SW480 (cell line): ENCODE results near the gene DROSHA.
"Not testable (repeated sequence)": the region's sequence is repeated elsewhere in the genome, so short reads cannot be mapped to it uniquely, and the experiment has no call there.

Source experiments
- DNase-seq: peaks from one replicate; pipeline ENCODE4 v3.0.0-alpha.2; 2016; ENCODE audit warnings: low spot score

The DROSHA gene, protein sequence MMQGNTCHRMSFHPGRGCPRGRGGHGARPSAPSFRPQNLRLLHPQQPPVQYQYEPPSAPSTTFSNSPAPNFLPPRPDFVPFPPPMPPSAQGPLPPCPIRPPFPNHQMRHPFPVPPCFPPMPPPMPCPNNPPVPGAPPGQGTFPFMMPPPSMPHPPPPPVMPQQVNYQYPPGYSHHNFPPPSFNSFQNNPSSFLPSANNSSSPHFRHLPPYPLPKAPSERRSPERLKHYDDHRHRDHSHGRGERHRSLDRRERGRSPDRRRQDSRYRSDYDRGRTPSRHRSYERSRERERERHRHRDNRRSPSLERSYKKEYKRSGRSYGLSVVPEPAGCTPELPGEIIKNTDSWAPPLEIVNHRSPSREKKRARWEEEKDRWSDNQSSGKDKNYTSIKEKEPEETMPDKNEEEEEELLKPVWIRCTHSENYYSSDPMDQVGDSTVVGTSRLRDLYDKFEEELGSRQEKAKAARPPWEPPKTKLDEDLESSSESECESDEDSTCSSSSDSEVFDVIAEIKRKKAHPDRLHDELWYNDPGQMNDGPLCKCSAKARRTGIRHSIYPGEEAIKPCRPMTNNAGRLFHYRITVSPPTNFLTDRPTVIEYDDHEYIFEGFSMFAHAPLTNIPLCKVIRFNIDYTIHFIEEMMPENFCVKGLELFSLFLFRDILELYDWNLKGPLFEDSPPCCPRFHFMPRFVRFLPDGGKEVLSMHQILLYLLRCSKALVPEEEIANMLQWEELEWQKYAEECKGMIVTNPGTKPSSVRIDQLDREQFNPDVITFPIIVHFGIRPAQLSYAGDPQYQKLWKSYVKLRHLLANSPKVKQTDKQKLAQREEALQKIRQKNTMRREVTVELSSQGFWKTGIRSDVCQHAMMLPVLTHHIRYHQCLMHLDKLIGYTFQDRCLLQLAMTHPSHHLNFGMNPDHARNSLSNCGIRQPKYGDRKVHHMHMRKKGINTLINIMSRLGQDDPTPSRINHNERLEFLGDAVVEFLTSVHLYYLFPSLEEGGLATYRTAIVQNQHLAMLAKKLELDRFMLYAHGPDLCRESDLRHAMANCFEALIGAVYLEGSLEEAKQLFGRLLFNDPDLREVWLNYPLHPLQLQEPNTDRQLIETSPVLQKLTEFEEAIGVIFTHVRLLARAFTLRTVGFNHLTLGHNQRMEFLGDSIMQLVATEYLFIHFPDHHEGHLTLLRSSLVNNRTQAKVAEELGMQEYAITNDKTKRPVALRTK (N-terminal part only)

DNA sequence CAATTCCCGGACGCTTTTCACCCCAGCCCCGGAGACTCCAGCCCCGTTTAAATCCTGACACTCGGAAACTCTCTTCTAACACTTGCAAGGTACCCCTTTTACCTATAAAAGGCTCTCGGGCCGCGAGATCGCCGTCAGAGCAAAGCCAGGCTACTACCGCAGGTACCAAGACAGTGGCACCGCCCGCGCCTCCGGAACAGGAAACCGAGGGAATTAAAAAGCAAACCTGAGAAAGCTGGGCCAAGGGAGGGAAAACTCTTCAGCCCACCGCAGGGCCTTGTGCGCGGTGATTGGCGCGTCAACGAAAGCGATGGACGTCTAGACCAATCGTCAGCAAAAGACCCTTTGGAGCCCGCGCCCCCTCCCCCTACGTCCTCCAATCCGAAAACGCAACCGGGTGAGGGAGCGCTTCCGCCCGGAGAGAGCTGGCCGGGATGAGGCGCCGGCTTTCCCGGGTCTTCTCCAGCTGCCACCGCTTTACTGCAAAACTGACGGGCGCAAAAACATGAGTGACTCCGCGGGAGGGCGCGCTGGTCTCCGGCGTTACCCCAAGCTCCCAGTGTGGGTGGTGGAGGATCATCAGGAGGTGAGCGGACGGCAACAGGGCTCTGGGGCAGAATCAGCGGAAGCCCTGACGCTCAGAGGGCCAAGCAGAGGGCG, at the start of gene DROSHA, which contains the start of gene C5orf22:
Gene DROSHA, minus strand, starts transcription at position 206 of the 660 bp plus-strand sequence. CDS start 3,034 bp downstream, outside the sequence.
Gene C5orf22, plus strand, starts transcription at position 414 of the 660 bp plus-strand sequence. Its CDS starts 92 bp downstream, at position 506.
- peak; percentile 93 for DNase-seq

DNA sequence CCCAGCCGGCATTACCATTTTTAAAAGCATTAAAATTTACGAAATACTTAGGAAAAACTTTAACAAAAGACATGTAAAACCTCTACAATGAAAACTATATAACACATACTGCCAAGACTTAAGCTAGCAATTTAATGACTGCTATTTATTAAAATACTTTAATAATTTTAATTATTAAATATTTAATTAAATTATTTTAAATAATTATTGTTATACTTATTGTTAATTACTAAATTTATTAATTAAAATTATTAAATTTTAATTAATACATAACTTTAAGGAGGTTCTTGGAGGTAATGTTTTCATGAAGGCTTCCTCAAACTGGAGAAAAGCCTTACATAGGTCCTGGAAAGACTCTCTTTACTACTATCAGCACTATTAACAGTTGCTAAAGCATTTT, 47.7 kb upstream of the DROSHA start:
- DNase-seq: no peak

DNA sequence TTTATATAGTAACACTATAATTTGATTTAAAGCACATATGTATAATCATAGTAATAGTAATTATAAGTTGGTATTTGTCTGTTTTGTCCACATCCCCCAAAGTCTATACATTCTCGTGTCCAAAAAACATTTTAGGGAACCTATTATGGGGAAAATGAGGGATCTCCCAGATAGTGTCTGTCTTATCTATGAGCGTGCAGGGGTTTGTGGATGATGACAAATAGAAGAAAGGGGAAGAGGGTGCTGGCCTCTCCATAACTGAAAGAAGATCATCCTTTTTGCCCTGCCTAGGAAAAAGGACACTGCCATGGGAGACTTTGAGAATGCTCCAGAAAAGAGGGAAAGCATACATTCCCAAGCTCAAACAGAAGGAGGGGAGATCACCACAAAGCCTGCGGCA, 45.5 kb upstream of the DROSHA start:
- DNase-seq: no peak

DNA sequence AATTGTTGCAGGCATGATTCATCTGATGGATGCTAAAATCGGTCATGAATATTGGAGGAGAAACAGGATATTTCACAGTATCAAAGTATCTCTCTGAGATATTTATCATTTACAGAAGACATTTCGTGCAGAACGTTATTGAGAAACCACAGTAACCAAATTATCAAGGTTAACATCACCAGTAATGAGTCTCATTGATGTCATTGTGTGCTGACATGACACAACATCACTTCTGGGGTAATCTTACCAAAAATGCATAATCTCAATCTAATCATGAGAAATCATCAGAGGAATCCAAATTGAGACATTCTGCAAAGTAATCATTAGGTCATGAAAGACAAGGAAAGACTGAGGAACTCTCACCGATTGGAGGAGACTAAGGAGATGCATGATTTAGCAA, 42.9 kb upstream of the DROSHA start:
- DNase-seq: no peak

DNA sequence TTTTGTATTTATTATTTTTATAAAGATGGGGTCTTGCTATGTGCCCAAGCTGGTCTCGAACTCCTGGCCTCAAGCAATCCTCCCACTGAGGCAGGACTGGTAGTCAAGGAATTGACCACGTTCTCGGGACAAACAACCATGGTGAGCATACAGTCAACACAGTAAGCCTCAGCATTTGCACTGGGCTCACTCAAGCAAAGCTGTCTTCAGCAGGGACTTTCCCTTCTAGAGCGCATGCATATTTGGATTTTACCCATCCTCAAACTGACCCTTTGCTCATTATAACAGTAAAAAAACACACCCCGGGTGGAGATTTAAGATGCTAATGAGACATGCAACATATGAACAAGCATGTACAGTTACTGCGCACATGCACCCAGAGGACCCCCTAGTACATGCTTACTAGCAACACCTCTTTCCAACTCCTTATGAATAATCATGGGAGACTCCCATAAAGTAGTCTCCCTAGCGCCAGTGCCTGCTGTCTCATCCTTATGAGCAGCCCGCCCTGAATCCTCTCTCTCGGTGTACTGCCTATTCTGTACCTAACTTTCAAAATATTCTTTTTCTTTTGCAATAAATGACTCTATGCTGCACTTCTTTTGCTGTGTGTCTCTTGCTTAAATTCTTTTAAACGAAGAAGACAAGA, 41.7 kb upstream of the DROSHA start:
- no peak for DNase-seq

DNA sequence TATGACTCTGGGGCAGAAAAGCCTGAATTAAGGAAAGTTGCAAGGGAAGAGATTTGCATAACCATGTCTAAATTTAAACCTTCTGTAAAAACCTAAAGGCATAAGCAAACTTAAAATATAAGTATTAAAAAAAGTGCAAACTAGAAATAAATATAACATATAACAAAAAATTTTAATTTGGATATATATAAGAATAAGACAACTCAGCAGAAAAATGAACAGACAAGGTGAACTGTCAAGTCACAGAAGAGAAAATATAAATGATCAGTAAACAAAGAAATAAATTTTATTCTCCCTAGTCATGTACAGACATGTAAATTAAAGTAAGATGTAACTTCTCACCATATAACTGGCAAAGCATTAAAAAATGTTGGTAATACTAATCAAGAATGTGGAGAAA, 37.2 kb upstream of the DROSHA start:
- DNase-seq: no peak

DNA sequence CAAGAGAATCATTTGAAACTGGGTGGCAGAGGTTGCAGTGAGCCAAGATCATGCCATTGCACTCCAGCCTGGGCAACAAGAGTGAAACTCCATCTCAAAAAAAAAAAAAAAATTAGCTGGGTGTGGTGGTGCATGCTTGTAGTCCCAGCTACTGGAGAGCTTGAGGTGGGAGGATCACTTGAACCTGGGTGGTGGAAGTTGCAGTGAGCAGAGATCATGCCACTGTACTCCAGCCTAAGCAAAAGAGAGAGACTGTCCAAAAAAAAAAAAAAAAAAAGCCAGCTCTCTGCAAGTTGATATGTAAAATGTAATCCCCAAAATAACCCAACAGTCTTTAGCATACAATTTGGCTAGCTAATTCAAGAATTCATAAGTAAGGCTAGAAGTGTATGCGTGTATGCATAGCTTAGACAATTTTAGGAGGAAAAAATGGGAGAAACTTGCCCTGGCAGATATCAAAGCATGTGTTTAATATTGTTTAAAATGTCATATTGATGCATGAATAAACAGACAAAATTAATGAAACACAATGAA, 36.5 kb upstream of the DROSHA start:
- DNase-seq: no peak

DNA sequence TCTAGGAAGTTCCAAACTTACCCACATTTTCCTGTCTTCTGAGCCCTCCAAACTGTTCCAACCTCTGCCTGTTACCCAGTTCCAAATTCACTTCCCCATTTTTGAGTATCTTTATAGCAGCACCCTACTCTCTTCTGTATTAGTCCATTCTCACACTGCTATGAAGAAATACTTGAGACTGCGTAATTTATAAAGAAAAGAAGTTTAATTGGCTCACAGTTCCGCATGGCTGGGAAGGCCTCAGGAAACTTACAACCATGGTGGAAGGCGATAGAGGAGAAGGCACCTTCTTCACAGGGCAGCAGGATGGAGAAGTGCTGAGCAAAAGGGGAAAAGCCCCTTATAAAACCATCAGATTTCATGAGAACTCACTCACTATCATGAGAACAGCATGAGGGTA, 34.5 kb upstream of the DROSHA start:
- not testable (repeated sequence) for DNase-seq

DNA sequence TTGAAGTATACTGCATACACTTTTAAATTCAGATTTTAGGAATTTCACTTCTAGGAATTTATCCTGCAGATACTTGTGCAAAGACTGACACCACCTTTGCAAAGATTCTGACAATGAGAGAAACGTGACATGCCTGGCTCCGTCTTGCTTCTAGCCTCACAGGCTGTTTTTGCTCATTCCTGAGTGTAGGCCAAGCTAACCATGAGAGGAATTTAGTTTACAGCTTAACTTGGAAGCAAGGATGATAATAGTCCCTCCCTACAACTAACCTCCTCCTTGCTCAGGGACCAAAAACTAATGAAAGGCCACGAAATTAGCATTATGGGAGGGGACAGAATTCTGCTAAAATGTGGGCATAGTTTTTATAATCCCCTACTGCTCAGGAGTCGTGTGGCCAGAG, 31.3 kb upstream of the DROSHA start:
- no peak for DNase-seq

DNA sequence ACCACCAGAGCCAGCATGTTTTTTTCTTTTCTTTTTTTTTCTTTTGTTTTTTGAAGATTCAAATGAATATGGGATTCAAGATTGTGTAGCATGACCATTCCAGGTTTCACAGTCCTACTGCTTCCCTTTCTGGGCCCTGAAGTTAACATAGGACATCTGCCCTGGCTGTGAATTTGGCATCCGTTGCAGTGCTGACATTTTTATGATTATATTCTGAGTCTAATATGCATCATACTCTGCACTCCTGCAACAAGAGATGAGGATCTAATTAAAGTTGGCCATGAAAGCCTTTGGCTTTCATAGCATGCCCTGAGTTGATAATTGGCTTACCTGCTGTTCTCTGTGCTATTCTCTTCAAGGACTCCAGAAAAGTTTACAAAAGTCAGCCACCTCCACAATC, 30.1 kb upstream of the DROSHA start:
- no peak for DNase-seq

DNA sequence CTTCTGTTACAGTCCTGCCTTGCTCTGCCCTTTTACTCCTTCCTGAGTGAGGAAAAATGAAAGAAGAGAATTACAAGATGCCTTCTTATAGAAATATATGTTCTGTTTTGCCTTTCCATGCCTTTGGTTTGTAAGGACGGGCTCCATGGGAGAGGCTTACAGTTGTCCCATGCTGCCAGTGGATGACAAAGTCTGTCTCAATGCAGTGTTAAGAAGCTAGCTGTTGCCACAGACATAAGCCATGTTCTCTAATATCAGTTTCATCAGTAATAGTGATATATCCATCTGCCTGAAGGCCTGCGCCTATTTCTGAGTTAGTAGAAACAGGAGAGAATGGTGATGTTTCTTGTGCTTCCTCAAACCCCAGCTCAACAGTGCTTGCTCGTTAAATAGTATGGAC, 28.0 kb upstream of the DROSHA start:
- no peak for DNase-seq

DNA sequence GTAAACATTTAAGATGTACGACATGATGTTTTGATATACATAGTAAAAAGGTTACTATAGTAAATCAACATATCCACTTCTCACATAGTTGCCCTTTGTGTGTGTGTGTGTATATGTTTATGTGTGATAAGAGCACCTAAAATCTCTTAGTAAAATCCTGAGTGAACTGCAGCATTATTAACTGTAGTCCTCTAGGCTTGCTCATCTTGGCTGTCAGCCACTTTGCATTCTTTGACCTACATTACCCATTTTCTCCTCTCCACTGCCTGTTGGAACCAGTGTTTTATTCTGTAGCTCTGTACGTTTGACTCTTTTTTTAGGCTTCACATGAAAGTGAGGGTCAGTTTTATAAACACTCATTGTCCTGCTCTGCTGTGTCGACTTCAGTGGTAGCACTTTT, 24.6 kb upstream of the DROSHA start:
- DNase-seq: no peak

DNA sequence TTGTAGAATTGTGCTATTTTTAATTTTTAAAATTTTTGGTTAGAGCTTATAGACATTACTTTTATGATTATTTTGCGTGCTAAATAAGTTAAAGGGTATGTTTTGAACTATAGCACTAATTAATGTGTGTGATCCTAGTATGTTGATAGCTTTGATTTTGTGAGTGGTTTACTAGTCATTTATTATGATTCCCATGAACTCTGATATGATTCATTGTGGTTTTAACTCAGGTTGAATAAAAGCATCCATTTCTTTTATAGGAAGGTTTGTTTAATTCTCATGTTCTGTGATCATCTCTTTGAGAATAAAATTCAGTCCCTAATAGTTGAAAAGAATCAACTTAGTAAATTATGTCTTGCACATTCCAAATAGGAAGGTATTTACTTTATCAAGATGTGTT, 22.7 kb upstream of the DROSHA start:
- DNase-seq: no peak

DNA sequence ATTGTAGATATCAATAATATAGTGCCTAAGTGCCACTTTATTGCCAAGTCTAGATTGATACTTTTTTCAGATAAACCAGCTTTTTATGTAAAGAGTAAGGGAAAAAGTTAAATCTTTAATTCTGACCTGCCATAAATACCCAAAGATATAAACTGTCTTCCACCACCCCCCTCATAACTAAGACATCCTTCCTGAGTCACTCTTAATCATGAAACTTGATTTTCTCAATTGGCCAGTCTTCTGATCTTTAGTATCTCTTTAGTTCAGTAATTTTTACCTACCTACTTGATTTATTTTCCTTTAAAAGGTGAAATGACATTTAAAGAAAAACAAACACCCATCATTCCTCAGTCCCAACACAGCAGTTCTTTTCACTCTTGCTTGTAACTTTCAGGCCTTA, 22.0 kb upstream of the DROSHA start:
- no peak for DNase-seq

DNA sequence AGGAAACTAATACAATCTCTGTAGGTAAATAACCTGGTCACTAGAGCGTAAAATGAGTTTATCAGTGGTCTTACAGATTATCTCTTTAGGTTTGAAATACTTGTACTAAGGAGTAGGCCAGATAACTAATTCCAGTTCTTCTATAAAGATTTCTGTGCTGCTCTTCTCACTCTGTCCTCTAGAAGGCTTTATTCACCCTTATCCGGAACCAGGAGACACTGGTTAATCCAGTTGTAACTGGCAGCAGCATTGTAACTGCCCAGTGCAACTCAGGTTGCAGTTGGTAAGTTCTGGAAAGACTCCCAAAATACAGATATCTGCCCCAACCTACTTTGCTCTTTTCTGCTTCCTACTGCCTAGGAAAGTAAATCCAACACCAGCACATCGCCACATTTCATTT, 20.0 kb upstream of the DROSHA start:
- no peak for DNase-seq

DNA sequence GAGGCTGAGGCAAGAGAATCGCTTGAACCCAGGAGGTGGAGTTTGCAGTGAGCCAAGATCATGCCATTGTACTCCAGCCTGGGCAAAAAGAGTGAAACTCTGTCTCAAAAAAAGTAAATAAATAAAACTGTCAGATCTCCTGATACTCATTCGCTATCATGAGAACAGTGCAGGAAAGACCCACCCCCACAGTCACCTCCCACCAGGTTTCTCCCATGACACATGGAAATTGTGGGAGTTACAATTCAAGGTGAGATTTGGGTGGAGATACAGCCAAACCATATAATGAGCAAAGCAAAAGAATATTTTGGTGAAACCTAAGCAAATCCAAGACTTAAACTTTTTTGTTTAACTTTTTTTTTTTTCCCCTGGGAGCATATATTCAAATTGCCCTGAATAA, 17.2 kb upstream of the DROSHA start:
- not testable (repeated sequence) for DNase-seq

DNA sequence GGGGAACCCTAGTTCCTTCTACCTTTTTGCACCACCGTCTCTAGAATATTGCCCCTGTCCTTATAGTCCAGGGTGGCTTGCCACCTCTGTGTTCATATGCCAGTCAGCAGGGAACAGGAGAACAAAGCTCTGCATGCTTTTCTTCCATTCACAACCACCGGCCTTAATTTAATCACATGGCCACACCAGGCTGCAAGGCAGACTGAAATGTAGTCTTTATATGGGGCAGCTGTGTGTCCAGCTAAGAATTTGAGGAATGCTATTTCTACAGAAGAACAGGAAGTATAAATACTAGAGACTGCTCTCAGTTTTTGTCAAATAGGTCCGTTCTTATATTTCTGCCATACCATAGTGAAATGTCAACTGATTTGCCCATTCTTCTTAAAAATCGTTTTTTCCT, 6.0 kb upstream of the DROSHA start:
- DNase-seq: no peak

DNA sequence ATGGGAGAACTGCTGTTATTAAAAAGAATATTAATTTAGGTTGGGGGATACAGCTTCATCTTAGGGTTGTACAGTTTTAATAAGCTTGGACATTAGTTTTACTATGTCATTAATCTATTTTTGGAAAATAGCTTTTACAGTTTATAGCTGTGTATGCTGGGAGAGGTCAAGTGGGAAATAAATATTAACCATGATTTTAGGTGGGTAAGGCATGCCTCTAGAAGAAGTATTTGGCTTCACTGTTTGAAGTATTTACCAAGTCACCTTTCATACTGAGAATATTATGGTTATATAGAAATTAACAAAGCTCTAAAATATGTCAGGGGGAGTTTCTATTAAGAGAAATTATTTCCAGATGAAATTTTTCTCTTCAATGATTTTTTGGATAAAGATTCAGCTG, 5.5 kb upstream of the DROSHA start:
- no peak for DNase-seq

DNA sequence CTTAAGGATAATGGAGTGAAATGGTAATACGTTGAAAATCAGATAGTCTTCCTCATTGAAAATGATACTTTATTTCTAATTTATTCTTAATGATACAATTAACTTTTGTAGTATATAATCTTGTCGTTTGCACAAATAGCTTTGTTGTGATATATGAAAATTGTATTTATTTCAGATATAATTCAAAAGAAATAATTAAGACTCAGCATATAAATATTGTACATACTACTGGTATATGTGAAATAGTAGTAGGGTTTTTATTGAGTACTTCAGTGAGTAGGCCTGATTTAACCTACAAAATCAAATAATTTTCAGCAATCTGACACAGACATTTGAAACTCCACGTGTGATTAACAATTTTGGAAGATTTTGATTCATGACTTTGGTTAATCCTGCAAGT, 5.0 kb upstream of the DROSHA start:
- no peak for DNase-seq

DNA sequence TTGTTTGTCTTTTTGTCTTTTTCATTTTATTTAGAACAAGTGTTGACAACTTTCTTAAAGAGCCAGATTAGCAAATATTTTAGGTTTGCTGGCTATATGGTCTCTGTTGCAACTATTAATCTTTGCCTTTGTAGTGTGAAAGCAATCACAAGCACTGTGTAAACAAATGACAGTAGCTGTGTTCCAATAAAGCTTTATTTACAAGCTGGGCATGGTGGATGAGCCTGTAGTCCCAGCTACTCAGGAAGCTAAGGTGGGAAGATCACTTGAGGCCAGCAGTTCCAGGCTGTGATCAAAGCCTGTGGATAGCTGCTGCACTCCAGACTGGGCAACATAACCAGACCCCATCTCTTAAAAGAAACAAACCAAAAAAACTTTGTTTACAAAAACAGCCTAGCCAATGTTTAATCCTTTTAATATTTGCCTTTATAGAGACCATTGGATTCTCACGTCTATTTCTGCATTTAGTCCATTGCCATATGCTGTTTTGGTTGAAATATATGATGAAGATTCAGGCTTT, 2.7 kb upstream of the DROSHA start:
- no peak for DNase-seq

DNA sequence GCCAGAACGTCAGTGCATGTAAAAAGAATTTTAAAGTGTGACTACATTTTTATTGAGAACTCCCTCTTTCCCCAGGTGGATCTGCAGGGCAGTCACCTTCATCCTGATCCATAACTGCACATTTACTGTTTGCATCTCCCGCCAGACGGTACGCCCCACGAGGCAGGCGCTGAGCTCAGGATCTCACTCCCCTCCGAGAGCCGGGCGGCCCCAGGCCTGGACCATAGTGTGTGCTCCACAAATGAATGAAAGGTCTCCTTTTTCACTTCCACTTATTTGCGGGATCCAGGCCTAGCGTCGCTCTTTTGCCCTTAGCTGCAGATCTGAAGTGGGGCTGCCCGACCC, 378 bp downstream of the DROSHA start:
- DNase-seq: peak; percentile 6
